Memory B cell (primary cell): Measurements from ENCODE around the gene ELAVL1.

Source experiments
- ATAC-seq: fragments of 150-1000 bp; cut with Tn5 transposase; 2 replicates; pipeline ENCODE4 v1.10.0; 2021; ENCODE audit warnings: low read depth, mild to moderate bottlenecking, moderate library complexity
- DNase-seq, 2 donors: peaks; one replicate each; pipeline ENCODE4 v3.0.0; 2022; ENCODE audit warnings: low spot score in 2 of 2
- H3K27ac Mint-ChIP-seq: one replicate; pipeline ENCODE4 v1.8.0; 2022; ENCODE audit warnings: mild to moderate bottlenecking, moderate library complexity, mixed read lengths
- H3K27me3 Mint-ChIP-seq: one replicate; pipeline ENCODE4 v1.8.0; 2022; ENCODE audit warnings: mixed read lengths
- H3K36me3 Mint-ChIP-seq: one replicate; pipeline ENCODE4 v1.8.0; 2022; ENCODE audit warnings: mild to moderate bottlenecking, mixed read lengths
- H3K4me1 Mint-ChIP-seq: one replicate; pipeline ENCODE4 v1.8.0; 2022; ENCODE audit warnings: mixed read lengths
- H3K4me3 Mint-ChIP-seq: one replicate; pipeline ENCODE4 v1.8.0; 2022; ENCODE audit warnings: mild to moderate bottlenecking, moderate library complexity, mixed read lengths
- H3K9me3 Mint-ChIP-seq: one replicate; pipeline ENCODE4 v1.8.0; 2022; ENCODE audit warnings: mixed read lengths

ELAVL1 gene

DNA sequence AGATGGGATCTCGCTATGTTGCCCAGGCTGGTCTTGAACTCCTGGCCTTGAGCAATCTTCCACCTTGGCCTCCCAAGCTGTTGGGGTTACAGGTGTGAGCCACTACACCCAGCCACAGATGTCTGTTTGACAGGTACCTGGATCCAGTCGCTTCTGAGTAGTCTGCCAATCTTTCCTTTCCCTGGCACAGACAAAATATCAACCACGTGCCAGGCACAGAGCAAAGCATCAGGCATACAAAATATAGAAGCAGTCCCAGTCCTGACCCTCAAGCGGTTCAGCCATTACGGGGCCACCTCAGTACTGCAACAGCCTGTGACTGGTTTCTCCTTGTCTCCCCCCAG is 3.8 kb downstream of the ELAVL1 start:
- Mint-ChIP-seq H3K9me3 (no peaks in the 10 kb centered on the region), H3K27ac (peak overlapping the region; percentile 63), H3K36me3 (peaks cover 6% of the 10 kb centered on the region), H3K4me3 (no peak overlapping the region), H3K4me1 (peaks cover 54% of the 10 kb centered on the region), H3K27me3 (no peaks in the 10 kb centered on the region)
- DNase-seq (no peak), ATAC-seq (no peak)

DNA sequence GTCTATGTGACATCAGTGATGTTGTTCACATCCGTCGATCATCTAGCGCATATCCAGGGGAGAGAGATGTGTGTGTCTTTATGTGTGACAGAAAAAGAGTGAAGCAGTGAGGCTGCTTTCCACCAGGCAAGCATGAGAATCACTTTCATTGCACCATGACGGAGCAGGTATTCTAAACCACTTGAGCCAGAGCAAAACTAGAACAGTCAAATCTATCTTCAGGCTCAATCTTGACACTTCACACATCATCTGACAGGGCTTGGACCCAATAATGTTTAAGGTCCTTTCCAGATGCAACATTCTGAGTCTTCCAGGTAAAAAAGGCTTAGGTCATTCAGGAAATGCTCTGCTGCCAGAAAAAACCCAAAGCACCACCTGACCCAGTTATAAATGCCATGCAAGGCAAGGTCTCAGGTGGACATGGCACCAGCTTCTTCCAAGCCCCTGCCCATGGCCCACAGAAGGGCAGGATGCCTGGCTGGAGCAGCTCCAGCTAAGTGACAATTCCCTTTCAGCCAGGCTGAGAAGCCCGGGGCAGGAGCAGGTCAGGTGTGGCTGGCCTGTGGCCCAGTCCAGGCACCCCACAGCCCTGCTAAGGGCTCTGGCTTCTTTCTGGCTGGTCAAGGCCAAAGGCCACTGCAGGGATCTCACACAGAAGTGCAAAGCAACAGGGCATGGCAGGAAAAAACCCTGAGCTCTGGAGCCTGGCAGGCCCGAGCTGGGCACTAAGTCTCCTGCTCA is 5.0 kb downstream of the ELAVL1 start:
- peaks cover 6% of the 10 kb centered on the region for H3K36me3 Mint-ChIP-seq
- H3K9me3 Mint-ChIP-seq, result no peaks in the 10 kb centered on the region
- DNase-seq (no peak), ATAC-seq (no peak)
- H3K27me3 Mint-ChIP-seq, result no peaks in the 10 kb centered on the region
- no peak overlapping the region for H3K4me3 Mint-ChIP-seq
- peak overlapping the region; percentile 60 for H3K27ac Mint-ChIP-seq
- peaks cover 54% of the 10 kb centered on the region for H3K4me1 Mint-ChIP-seq

DNA sequence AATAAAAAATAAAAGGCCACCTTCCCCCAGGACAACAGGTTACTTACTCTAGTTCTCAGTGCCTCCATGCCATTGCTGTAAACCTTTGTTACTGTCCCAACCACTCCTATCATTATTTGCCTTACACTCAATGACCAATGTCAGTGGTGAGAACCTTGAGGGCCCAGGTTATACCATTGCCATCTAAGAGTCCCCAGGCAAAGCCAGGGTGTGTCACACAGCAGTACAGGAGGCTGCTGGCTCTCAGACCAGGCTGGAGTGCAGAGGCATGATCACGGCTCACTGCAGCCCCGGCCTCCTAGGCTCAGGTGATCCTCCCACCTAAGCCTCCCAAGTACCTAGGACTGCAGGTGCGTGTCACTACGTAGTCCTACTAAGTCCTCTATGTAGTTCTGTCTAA is 6.1 kb downstream of the ELAVL1 start:
- no peak overlapping the region for H3K27ac Mint-ChIP-seq
- H3K4me3 Mint-ChIP-seq, result no peak overlapping the region
- peaks cover 6% of the 10 kb centered on the region for H3K36me3 Mint-ChIP-seq
- ATAC-seq (no peak), DNase-seq (no peak)
- peaks cover 59% of the 10 kb centered on the region for H3K4me1 Mint-ChIP-seq
- H3K9me3 Mint-ChIP-seq, result no peaks in the 10 kb centered on the region
- H3K27me3 Mint-ChIP-seq, result no peaks in the 10 kb centered on the region

DNA sequence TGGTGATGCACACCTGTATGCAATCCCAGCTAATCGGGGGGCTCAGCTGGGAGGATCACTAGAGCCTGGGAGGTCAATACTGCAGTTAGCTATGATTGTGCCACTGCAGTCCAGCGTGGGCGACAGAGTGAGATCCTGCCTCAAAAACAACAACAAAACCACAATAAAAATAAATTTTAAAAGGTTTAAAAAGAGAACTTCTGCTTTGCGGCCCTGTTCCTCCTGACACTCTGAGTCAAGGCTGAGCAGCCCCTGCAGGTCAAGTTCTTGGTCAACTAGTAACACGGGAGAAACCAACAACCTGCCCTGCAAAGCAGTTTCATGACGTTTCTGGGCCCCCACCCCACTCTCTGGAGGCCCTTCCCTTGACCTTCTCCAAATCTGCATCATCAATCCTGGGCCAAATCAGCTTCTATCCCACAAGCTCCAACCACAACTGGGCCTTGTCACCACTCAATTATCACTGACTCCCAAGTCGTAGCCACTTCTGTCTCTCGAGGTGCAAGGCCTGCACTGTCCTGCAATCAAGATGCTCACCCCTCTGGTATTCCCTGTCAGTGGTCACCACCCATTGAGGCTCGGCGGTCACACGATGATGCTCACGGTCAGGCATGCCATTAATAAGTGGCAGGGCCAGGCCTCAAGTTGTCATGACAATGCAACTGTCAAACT is 7.5 kb downstream of the ELAVL1 start:
- Mint-ChIP-seq H3K4me1 (peaks cover 59% of the 10 kb centered on the region), H3K36me3 (peaks cover 8% of the 10 kb centered on the region), H3K27ac (no peak overlapping the region), H3K4me3 (peak overlapping the region; percentile 39), H3K27me3 (no peaks in the 10 kb centered on the region), H3K9me3 (no peaks in the 10 kb centered on the region)
- ATAC-seq (peak; percentile 15), DNase-seq (no peak)

DNA sequence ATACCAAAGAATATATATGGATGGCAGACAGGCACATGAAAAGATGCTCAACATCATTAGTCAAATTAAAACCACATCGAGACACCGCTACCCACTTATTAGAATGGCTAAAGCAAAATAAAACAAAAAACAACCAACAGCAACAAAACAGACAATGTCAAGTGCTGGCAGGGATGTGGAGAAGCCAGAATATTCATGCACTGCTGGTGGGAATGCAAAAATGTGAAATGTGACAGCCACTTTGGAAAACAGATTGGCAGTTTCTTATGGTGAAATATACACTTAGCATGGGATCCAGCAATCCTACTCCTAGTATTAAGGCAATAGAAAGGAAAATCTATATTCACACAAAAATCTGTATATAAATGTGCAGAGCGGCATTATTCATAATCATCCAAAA is 8.6 kb downstream of the ELAVL1 start:
- no peaks in the 10 kb centered on the region for H3K9me3 Mint-ChIP-seq
- no peak overlapping the region for H3K4me3 Mint-ChIP-seq
- no peaks in the 10 kb centered on the region for H3K27me3 Mint-ChIP-seq
- DNase-seq (no peak), ATAC-seq (no peak)
- peaks cover 51% of the 10 kb centered on the region for H3K4me1 Mint-ChIP-seq
- H3K36me3 Mint-ChIP-seq, result peaks cover 8% of the 10 kb centered on the region
- no peak overlapping the region for H3K27ac Mint-ChIP-seq

DNA sequence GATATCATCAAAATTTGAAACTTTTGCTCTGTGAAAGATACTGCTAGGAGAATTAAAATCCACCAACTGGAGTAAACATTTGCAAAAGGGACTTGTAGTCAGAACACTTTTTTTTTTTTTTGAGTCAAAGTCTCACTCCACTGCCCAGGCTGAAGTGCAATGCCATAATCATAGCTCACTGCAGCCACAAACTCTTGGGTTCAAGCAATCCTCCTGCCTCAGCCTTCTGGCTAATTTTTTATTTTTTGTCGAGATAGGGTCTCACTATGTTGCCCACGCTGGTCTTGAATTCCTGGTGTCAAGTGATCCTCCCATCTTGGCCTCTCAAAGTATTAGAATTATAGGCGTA is 9.7 kb downstream of the ELAVL1 start:
- ATAC-seq (no peak), DNase-seq (no peak)
- H3K9me3 Mint-ChIP-seq, result no peaks in the 10 kb centered on the region
- H3K4me3 Mint-ChIP-seq, result no peak overlapping the region
- peaks cover 9% of the 10 kb centered on the region for H3K36me3 Mint-ChIP-seq
- H3K27me3 Mint-ChIP-seq, result no peaks in the 10 kb centered on the region
- H3K4me1 Mint-ChIP-seq, result peaks cover 43% of the 10 kb centered on the region
- no peak overlapping the region for H3K27ac Mint-ChIP-seq

DNA sequence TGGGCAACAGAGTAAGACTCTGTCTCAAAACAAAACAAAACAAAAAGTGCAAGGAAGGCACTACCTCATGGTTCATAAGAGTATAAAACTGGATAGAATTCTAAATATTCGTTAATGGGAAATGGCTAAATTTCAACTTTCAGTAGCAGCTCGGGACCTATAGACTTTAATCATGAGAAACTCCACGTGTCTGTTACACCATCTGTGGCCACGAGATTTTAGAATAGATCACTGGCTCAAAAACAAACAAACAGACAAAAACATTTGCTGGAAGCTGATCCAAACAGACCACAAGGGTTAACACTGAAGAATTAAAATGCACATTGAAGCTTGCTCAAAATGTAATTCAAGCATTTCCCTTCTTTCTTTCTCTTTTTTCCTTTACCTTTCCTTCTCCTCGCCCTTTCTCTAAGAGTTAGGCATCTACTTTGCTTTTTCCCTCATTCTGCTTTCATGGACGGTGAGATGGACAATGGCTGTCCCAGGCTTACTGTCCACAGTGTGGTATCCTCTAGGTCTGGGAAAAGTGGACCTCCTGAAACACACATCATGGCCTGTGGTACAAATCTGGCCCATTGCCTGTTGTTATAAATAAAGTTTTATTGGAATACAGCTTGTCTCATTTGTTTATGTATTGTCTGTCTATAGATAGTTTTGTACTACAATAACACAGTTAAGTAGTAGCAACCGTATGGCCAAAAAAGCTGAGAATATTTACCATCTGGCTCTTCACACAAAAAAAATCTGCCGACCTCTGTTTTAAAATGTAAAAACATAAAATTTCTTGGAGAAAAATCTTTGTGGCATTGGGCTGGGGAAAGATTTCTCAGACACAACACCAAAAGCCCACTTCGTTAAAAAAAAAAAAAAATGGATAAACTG is 10.3 kb downstream of the ELAVL1 start:
- Mint-ChIP-seq H3K4me1 (peaks cover 39% of the 10 kb centered on the region), H3K9me3 (no peaks in the 10 kb centered on the region), H3K27me3 (no peaks in the 10 kb centered on the region), H3K27ac (no peak overlapping the region), H3K36me3 (peaks cover 14% of the 10 kb centered on the region), H3K4me3 (no peak overlapping the region)
- DNase-seq (no peak), ATAC-seq (no peak)

DNA sequence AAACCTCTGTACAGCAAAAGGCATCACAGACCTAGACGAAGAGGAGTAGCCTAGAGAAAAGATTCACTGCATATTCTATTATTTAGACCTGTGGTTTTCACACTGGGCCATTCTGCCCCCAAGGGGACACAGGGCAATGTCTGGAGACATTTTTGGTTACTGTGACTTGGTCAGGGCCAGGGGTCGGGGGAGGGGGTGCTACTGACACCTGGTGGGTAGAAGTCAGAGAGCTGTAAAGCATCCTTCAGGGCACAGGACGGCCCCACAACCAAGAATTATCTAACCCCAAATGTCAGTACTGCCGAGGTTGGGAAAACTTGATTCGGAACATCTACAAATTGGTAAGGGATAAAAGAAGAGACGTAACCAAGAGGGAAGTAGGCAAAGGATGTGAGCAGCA is 11.3 kb downstream of the ELAVL1 start:
- Mint-ChIP-seq H3K27ac (peak overlapping the region; percentile 66), H3K9me3 (no peaks in the 10 kb centered on the region), H3K4me3 (no peak overlapping the region), H3K4me1 (peaks cover 35% of the 10 kb centered on the region), H3K27me3 (no peaks in the 10 kb centered on the region), H3K36me3 (peaks cover 14% of the 10 kb centered on the region)
- no peak for ATAC-seq
- DNase-seq, result no peak

DNA sequence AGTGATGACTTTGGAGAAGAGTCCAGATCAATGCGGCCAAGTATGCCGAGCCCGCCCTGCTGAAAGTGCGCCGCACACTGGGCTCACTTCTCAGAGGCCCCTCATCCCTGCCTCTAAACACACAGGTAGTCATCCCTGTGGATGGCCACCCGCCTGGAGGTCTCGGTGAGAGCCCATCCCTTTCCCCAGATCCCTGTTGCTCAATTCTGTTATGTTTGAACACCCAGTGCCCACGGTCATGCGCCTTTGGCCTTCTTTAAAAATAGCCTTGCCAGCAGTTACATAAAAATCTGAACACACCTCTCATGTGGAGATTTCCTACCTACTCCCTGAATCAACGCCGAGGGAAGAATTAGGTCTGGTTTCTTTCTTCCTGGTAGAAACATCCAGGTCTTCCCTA is 11.9 kb downstream of the ELAVL1 start:
- no peak overlapping the region for H3K4me3 Mint-ChIP-seq
- peaks cover 34% of the 10 kb centered on the region for H3K4me1 Mint-ChIP-seq
- no peak overlapping the region for H3K27ac Mint-ChIP-seq
- DNase-seq, result no peak
- H3K36me3 Mint-ChIP-seq, result peaks cover 18% of the 10 kb centered on the region
- no peaks in the 10 kb centered on the region for H3K27me3 Mint-ChIP-seq
- H3K9me3 Mint-ChIP-seq, result no peaks in the 10 kb centered on the region
- no peak for ATAC-seq

DNA sequence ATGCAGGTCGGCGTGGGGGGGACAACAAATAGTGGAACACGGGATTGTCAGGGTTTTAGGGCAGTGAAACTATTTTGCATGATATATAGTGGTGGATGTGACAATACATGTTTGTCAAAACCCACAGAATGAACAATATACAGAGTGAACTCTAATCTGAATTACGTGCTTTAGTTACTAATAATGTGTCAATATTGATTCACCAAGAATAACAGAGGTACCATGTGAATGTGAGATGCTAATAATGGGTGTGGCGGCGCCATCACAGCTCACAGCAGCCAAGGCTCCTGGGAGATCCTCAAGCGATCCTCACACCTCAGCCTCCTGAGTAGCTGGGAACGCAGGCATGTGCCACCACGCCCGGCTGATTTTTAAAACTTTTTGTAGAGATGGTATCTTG is 12.9 kb downstream of the ELAVL1 start:
- H3K36me3 Mint-ChIP-seq, result peaks cover 27% of the 10 kb centered on the region
- no peaks in the 10 kb centered on the region for H3K27me3 Mint-ChIP-seq
- H3K4me3 Mint-ChIP-seq, result no peak overlapping the region
- H3K27ac Mint-ChIP-seq, result no peak overlapping the region
- H3K4me1 Mint-ChIP-seq, result peaks cover 34% of the 10 kb centered on the region
- DNase-seq, result no peak
- no peaks in the 10 kb centered on the region for H3K9me3 Mint-ChIP-seq
- ATAC-seq, result no peak

DNA sequence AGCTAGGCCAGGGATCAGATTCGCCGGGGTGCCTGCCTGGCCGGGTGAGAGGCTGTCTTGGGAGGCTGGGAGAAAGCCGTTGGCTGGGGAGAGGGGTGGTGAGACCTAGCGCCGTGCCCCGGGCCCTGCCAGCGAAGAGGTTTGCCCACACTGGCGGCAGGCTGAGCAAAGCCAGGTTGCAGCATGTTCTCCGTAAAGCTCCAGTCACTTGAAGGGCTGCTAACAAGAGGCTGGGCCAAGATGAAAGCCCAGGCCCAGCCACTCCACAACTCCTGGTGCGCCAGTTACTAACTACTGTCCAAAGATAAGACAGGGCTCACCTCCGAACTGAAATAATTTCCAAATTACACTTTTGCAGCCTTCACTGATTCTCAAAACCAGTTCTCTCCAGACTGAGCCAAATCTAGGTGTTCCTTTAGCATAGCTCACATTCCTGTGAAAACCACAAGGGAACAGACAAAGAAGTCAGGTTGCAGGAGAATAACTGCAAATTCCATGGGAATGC is 16.3 kb downstream of the ELAVL1 start:
- DNase-seq (no peak), ATAC-seq (no peak)
- Mint-ChIP-seq H3K9me3 (no peaks in the 10 kb centered on the region), H3K4me3 (no peak overlapping the region), H3K27ac (no peak overlapping the region), H3K36me3 (peaks cover 40% of the 10 kb centered on the region), H3K4me1 (peaks cover 16% of the 10 kb centered on the region), H3K27me3 (no peaks in the 10 kb centered on the region)

DNA sequence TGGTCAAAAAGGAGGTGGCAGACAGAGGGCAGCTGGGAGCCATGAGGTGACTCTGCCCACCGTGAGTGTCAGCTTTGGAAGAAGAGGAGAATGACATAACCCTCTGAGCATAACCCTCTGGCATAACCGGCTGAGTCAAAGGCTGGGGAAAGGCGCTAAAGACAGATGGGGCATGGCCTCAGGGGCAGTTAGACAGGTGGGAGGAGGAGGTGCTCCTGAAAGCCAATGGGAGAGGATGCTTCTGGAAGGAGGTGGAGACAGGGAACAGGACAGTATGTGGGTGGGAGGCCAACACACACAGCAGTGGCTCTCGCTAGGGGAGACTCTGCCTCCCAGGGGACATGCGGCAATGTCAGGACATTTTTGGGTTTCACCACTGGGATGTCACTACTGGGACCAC is 17.1 kb downstream of the ELAVL1 start:
- no peaks in the 10 kb centered on the region for H3K27me3 Mint-ChIP-seq
- no peak overlapping the region for H3K27ac Mint-ChIP-seq
- peaks cover 44% of the 10 kb centered on the region for H3K36me3 Mint-ChIP-seq
- H3K4me1 Mint-ChIP-seq, result peaks cover 11% of the 10 kb centered on the region
- H3K9me3 Mint-ChIP-seq, result no peaks in the 10 kb centered on the region
- DNase-seq (no peak), ATAC-seq (no peak)
- H3K4me3 Mint-ChIP-seq, result no peak overlapping the region

DNA sequence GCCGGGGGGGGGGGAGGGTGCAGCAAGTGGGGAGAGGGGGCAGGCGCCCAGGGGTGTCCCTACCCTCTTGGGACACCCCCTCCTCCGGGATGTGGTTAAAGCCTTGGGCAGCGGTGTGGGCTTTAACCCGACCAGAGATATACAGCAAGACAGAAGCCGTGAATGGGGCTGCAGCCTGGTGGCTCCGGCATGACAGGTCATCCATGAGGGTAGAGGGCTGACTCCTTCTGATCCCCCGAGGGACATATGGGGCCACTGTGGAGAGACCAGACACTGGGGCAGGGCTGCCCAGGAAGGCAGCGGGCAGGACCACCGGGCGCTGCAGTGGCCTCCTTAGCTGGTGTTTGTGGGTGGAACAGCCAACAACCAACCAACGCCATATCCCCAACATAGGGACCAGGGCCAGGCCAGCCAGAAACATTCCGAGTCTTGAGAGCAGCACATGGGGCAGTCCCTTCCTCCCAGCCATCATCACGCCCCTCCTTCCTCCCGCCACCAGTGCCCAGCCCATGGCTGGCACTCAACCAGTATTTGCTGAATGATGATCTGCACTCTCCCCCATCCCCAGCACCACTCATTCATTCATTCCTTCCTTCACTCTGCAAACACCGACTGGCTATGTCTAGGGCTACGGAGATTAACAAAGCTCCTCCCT is 18.2 kb downstream of the ELAVL1 start:
- Mint-ChIP-seq H3K4me1 (peaks cover 8% of the 10 kb centered on the region), H3K27me3 (no peaks in the 10 kb centered on the region), H3K9me3 (no peaks in the 10 kb centered on the region), H3K27ac (no peak overlapping the region), H3K36me3 (peaks cover 44% of the 10 kb centered on the region), H3K4me3 (no peak overlapping the region)
- no peak for DNase-seq
- ATAC-seq, result no peak
